M059J (cell line): ENCODE data around the gene THTPA. TPM values are rescaled to one million over a fixed set of nuclear protein-coding genes. Genes with fewer than 3 reads are reported as not detected.
A peak's percentile ranks its signal among the peaks of the same experiment; 100 is the strongest.

ENCODE experiments used
- DNase-seq: peaks from one replicate; pipeline ENCODE4 v3.0.0-alpha.2; 2012; ENCODE audit warnings: low read depth
- total RNA-seq: library from RNA; depleted of rRNA; stranded (reverse); fragments of >200 nt; shearing (Covaris generic); gene quantifications from 2 replicates; pipeline ENCODE4 v1.2.3, GENCODE V29; 2014

The THTPA gene
- total RNA-seq, 1 experiment from 2014 or later, result 18.1 TPM

DNA sequence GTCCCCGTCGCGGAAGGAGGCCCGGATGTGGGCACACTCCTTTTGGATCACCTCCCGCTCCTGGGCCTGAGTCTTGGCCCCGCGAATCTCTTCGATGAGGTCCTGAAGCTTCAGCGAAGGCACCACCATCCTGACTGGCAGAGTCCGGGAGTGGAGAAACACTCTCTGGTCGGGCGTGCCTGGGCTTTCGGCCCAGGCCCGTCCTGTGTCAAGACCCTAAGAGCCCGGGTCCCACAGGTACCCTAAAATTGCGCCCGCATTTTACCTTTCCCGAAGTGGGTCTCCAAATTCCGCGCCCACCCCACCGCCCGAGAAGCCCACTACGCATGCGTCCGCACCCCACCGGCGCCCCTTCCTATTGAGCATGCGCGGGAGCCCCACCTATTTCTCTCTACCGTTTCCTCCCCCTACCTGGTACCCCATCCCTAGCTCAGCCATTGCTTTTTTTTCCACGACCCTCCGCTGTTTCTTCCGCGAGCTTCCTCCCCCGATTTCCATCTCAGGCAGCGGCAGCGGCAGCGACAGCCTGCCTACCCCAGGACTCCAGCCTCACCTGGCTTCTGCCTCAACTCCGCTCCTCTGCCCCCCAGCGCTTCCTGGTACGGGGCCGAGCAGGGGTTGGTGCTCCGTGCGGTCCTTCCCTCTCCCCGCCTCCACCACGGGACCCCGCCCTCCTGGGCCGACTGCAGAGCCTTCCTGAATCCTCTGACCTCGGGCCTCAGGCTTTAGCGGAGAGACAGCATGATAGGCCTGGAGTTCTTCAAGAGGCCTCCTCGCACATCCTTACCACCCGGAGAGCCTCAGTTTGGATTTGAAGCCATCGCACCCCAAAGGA, 11.3 kb downstream of the THTPA start, which contains the start of gene AP1G2:
Gene AP1G2, minus strand, starts transcription at position 606 of the 835 bp plus-strand sequence. Its CDS starts 477 bp downstream, at position 129.
- peak; percentile 77 for DNase-seq

DNA sequence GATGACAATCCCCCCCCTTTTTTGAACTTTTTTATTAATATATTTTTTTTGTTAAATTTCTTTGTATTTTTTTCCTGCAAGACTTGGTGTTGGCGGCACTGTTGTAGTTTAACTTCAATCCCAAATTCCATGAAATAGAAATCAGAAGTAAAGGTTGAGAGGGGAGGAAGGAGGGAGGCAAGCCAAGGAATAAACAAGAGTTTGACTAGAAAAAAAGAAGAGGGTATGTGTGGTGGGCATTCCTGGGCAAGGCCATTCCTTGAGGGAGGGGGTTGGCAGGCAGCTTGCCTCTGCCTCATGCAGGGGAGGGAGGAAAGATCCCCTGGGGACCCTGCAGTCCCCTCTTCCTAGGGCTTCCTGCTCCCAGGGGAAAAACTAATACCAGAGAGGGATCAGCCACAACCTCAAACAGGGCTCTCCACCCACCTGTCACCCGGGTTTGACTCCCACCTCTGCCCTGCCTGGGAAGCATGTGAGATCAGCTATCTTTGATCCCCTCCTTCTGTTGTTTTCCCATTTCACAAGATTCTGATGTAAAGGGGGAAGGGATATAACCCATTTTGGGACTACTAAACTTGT, 12.0 kb downstream of the THTPA start:
- no peak for DNase-seq

DNA sequence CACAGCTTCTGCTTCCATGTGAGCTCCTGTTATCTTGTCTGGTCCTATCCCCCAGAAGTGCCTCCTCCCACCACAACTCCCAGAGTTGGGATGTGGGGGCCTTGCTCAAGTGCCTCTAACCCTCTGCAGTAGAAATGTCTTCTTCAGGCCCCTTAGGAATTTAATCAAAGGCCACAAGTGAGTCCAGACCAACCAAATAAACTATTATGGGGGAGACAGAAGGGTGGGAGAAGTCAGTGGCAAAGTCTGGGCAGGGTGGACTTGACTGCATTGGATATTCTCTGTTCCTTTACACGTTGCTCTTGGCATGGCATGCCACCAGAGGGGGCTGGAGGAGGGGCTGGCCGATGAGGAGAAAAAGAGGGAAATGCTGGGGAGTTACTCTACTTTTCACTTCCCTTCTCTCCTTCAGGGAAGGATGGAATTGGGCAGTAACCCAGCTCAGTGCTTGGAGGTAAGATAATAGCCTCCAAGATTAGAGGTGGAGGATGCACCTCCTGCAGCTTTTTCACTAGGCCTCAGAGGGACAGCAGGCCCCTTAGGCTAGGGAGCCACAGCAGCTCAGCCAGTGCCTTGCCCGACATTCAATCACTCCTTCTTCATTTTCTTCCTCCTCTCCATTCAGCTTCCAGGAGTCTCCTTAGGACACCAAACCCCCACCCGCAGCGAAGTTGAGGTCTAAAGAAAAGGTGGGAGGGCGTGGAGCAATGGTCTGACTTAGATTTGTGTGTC, 12.7 kb downstream of the THTPA start:
- peak; percentile 37 for DNase-seq

DNA sequence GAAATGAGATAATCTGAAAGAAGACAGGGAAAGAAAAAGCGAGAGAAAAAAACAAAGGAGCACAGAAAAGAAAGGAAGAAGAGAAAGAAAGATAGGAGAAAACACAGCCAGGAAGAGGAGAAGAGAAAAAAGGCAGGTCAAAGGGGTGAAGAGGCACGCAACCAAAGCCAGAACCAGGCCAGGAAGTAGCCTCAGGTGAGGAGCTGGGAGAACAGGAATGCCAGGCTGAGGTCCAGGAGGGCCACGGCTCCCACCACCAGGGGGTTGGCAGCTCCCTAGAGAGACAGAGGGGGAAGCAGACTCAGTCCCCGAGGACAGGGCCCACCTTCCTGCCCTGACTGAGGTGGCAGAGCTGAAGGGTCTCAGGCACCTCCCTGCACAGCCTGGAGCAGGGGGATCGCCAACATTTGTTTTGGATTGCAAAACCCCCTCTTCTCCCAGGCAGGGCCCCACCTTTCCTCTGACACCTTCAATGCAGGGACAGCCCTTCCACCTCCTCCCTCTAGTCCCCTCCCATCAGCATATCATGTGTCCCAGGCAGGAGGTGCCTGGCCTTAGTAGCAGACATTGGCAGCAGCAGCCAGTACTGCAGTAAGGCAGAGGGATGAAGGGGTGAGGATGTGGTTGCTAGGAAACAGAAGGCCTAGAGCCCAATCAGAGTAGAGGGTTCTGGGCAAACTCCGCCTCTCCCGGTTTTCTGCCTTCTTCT, 13.5 kb downstream of the THTPA start:
- peak; percentile 38 for DNase-seq

DNA sequence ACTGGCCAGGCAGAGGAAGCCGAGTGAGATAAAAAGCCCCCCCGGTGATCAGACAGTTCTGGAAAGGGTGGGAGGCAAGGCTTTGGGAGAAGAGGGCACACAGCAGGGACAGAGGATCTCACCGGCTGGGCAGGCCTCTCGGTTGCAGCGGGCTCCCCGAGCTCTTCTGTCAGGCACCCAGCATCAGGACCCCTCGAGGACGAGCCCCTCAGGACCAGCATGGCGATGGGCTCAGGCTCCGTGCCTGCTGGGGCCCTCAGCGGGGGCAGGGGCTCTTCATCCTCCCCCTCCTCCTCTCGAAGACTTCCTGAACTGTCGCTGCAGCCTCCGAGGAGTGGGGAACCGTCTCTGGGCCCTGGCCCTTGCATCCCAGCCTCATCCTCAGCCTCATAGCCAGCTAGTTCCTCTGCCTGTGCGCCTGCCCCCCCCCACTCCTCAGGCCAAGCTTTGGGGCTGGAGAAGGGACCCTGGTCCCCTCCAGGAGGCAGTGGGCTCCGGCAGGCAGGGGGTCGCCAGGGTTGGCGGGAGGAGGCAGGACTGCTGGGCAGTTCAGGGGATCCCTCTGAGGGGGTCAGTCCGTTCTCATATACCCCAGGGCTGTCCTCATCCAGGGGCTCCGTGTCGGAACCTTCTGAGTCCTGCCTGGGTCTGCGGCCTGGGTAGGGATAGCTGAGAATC, 14.9 kb downstream of the THTPA start:
- no peak for DNase-seq

DNA sequence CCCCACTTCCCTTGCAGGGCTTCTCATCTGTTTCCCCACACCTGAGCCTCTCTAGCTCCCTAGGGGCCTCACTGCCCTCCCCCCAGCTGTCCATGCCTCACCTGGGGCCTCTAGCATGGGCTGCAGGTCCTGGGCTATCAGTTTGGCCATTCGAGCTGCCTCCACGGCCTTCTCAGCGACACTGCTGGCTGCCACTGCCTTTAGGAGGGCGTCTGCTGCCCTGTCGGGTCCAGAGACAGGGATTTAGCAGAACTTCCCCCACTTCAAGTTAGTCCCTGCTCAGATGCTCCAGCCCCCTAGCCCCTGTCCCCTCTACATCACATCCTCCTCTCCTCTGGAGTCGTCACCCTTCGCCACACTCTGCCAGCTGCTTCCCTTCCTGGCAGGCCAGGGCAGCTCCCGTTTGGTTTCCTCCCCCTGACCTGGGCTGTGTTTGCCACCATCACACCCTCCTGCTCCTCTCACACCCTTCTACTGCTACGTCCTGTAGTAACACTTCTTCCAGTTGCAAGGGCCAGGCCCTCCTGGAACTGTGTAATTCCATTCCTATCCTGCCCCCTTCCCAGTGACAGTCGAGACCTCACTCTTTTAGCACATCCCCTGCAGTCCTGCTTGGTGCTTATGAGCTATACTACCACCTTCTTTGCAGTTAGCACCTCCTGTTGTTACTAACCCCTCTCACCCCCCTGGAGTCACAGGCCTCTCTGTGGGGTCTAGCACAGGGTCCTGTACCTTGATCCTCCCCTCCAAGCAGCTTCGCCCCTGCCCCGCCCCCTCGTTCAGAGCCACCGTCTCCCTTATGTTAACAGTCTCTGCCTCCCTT, 15.8 kb downstream of the THTPA start:
- no peak for DNase-seq

DNA sequence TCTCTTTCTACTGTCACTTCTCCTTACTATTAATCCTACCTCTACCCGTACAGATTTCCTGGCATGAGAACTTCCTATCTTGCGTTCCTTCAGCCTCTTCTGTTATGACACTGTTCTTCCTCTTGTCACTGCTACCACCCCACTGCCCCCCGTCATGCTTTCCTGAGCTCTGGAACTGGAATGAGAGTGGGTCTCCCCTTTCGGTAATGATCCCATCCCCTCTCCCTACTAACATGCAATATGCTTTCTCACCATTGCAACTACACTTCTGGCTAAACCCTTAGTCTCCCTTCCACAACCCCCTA, 16.4 kb downstream of the THTPA start:
- DNase-seq, result no peak

DNA sequence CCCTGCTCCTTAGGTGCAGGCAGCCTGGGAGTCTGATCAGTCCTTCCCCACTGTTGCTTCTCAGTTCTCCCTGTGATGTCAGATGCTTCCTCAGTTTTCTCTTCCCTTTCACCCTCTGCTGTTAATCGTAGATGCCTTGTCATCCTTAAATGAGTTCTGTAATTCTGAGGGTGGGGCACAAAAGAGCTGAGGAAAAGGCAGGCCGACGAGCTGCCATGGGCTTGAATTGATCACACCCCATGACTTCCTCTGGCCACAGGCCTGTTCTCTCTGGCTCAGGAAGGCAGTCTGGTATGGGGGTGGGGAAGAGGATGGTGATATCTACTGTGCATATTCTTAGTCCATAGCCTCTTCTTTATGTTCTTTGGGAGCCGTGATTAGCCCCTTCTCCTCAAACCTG, 16.8 kb downstream of the THTPA start:
- DNase-seq, result no peak

DNA sequence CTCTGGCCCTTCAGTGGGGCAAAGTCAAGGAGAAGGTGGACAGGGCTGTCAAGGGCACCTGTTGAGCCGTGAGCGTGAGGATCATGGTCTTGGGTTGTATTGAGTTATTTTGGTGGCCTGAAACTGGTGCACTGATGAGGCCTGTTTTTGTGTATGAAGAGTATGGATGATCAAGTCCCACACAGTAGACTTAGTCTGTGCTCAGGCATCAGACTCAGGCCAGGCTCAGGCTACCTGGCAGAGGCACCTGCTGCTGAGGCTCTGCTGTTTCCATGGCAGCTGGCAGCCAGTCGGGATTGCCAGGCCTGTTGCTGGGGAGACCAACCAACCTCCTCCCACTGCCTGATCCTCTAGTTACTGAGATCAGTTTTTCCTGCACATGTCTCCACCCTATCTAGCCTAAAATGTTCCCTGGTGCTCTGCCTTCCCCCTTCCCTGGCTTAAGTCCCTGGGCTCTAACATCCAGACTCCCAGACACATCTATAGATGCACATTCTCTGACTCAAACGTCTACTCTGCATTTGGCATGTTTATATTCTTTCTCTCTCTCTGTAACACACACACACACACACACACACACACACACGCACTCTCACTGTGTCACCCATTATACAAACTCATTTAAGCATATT, 17.4 kb downstream of the THTPA start:
- DNase-seq, result no peak

DNA sequence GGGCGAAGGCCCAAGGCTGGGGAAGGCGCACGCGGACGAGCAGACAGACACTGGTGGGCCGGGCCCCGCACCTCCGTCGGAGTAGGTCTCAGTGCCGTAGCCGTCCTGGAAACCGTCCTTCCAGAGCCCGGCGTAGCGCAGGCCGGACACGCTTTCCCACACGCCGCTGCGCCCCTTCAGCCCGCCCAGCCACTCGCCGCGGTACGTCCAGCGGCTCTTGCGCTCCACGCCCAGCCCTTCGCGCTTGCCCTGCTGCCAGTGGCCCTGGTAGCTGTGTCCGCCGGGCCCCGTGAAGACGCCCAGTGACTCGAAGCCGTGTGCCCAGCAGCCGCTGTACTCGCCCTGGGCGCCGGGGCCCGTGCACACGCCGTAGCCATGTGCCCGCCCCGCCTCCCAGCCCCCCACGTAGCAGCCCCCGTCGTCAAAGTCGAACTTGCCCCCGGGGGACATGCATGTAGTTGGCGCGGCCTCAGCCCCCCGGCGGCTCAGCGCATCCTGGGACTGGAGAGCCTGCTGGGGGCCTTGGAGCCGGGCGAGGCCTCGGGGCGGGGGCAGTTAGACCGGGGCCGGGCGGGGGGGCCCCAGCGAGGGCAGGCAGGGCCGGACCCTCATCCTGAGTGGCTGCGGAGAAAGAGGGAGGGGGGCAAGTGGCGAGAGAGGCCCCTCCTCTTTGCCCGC, 21.1 kb downstream of the THTPA start:
- peak; percentile 24 for DNase-seq

DNA sequence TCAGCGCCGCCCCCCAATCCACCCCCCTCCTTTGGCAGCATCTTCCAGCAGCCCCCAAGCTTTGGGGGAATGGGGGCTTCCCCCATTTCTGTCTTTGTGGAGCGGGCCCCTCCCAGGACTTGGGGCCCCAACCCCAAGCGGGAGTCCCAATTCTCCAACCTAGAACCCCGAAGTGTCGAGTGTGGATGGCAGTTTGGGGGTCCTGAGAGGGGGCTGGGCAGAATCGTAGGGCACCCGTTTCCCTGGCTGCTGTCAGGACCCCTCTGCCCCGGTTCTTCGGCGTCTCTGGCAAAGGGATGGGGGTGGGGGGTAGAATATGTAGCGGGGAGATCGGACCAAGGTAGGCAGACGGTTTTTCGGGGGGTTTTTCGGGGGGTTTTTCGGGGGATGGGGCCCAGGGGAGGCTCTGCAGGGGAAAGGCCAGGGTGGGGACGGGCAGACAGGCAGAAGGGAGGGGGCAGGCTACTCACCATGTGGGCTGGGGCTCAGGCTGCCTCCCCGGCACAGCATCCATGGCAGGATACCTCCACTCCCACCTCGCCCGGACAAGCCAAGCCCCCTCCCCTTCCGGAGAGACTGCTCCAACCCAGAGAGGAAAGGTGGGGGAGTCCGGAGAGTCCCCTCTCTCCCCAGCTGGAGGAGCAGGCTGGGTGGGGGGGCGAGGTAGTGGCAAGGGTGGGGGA, 21.8 kb downstream of the THTPA start:
- DNase-seq, result no peak

DNA sequence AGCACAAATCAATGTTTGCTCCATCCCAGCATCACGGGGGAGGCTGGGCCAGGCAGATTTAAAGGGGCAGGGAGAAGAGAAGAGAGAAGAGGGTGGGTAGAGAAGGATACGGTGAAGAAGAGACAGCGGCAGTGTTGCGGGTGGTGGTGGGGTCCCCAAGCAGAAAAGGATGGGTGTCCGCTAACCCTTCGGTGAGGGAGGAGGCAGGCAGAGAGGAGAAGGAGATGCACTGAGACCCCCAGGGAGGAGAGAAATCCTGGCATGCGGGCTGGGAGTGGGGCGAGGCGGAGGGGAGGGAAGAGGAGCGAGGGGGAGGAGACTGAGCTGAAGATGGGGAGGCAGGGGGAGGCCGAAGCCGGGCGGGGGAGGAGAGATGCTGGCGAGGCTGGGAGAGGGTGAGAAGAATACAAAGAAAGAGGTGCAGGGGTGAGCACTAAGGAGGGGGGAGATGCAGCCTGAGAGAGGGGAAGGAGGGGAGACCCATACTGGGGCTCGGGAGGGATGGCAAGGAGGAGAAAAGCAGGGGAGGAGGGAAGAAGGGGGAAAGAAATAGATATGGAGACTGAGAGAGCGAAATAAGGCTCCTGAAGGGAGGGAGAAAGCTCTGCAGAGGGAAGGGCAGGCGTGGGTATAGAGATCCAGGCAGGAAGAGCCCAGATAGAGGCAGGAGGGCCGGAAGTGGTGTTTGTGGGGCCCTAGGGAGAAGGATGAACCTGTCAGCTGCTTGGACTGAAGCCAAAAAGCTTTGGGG, 22.7 kb downstream of the THTPA start, which contains the start of gene JPH4:
Gene JPH4, minus strand, starts transcription at position 231 of the 751 bp plus-strand sequence. CDS start 1,337 bp downstream, outside the sequence.
- peak; percentile 38 for DNase-seq

DNA sequence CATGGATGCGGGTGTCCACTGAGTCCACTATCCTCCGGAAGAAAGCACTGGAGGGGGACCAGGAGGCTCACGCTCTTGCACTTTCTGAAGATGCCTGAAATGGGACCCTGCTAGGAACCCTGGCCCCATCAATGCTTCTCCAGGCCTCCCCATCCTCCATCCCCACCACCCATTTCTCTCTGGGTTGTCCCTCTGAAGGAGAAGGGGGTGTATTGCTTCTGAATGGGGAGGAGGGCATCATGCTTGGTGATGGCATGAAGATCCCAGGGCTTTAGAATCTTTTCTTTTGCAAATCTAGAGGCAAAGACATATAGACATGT, 23.2 kb downstream of the THTPA start:
- no peak for DNase-seq

DNA sequence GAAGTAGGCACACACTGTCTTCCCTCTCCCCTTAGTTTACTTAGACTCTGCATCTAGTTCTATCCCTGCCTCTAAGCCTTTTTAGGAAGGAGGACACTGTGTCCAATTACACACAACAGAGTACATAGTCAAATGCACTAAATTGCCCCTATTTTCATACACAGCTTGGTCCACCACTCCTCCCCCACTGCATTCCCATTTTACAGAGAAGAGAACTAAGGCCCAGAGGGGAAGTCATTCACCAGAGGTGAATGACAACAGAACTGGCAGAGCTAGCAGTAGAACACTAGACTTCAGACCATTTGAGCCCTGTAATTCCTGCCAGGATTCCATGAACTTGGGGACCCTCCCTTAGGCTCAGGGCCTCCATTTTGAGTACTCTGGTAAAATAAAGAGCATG, 23.7 kb downstream of the THTPA start:
- DNase-seq, result no peak

DNA sequence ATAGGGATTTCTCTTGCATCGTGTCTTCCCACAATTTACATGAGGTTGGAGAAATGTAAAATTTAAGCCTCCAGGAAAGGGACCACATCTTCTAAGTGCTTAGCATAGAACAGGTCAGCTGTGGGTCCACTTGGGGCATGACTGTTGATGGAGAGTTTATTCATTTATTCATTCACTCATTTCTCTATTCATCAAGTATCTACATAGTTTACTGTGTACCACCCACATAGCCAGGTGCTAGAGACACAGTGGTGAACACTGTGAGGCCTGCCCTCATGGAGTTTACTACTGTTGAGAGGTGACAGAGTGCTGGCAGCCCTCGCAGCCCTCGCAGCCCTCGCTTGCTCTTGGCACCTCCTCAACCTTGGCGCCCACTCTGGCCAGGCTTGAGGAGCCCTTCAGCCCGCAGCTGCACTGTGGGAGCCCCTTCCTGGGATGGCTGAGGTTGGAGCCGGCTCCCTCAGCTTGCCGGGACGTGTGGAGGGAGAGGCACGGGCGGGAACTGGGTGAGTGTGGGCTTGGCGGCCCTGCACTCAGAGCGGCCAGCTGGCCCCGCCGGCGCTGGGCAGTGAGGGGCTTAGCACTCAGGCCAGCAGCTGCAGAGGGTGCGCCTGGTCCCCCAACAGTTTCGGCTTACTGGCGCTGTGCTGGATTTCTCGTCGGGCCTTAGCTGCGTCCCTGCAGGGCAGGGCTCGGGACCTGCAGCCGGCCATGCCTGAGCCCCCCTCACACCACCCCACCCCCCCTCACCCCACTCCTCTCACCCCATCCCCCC, 24.3 kb downstream of the THTPA start:
- no peak for DNase-seq

DNA sequence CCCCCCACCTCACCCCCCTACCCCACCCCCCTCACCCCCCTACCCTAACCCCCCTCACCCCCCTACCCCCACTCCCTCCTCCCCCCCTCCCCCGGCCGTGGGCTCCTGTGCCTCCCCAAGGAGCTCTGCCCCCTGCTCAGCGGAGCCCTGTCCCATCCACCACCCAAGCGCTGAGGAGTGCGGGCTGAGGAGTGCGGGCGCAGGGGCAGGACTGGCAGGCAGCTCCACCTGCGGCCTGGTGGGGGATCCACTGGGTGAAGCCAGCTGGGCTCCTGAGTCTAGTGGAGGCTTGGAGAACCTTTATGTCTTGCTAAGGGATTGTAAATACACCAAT, 24.8 kb downstream of the THTPA start:
- no peak for DNase-seq

DNA sequence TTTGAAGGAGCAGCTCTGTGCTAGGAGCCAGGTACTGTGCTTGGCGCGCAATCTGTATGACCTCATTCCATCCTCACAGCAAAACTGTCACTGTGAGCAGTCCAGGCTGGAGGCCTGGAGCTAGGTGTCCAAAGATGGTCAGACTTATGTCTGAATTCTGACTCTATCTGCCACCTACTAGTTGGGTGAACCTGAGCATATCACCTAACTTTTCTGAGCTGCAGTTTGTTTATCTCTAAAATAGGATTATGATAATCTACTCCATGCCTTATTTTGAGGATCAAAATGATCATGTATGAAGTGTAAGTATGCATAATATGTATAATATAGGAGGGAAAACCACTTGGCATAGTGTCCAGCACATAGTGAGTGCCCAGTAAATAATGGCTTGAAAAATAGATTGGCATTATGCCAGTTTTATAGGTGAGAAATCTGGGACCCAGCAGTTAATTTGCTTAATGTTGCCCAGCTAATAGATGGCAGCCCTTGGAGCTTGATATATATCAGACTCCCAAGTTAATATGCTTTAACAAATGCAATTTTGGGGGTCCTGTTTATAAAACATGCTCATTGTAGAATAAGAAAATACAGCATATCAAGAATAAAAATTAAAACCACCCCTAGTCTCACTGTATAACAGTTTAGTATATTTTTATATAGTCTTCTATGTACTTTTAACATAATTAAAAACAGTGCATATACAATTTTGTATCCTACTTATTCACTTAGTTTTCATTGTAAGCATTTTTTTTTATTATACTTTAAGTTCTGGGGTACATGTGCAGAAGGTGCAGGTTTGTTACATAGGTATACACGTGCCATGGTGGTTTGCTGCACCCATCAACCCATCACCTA, 27.1 kb downstream of the THTPA start:
- no peak for DNase-seq
